Hematopoietic multipotent progenitor cell treated with erythropoietin and hydrocortisone succinate and interleukin-3 and kit ligand, for 15 days (in vitro differentiated cells): ENCODE results near the gene NUDT7.

Experiments used
- DNase-seq: peaks from one replicate; pipeline ENCODE4 v3.0.0-alpha.2; 2015; ENCODE audit warnings: low spot score

Gene NUDT7

DNA sequence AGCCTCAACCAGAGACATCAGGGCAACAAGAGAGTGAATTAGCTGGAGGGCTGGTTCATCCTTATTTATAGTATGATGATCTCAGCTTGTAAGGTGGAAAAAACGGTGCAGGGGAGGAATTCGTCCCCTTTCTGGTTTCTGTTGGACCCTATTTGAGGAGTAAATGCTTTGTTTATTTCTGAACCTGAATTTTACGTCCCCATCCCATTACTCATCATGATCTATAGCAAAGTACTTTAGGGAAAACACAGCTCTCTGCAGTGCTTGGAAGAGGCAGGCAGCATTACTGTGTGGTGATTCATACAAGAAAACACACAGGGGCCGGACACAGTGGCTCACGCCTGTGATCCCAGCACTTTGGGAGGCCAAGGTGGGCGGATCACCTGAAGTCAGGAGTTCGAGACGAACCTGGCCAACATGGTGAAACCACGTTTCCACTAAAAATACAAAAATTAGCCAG, 58.1 kb downstream of the NUDT7 start:
- no peak for DNase-seq

- DNase-seq = no peak
Measured at GRCh38 chr16:77781091-77781490, 58.8 kb downstream of the NUDT7 start.

DNA sequence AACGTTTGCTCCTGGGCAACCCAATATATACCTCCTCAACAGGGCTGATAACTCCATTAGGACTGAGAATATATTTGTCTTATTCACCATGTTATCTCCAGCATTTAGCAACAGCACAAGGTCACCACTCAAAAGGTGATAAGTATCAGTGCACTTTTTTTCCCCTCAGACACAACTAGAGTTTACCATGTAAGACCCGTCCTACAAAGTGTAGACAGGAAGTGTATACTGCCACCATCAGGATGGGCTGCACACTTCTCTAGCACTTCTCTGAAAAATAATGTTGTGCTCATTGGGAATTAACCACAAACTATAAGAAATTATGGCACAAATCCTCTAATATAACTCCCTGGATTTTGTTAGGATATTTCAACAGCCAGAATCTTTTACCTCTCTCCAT, 60.4 kb downstream of the NUDT7 start:
- DNase-seq = no peak

DNA sequence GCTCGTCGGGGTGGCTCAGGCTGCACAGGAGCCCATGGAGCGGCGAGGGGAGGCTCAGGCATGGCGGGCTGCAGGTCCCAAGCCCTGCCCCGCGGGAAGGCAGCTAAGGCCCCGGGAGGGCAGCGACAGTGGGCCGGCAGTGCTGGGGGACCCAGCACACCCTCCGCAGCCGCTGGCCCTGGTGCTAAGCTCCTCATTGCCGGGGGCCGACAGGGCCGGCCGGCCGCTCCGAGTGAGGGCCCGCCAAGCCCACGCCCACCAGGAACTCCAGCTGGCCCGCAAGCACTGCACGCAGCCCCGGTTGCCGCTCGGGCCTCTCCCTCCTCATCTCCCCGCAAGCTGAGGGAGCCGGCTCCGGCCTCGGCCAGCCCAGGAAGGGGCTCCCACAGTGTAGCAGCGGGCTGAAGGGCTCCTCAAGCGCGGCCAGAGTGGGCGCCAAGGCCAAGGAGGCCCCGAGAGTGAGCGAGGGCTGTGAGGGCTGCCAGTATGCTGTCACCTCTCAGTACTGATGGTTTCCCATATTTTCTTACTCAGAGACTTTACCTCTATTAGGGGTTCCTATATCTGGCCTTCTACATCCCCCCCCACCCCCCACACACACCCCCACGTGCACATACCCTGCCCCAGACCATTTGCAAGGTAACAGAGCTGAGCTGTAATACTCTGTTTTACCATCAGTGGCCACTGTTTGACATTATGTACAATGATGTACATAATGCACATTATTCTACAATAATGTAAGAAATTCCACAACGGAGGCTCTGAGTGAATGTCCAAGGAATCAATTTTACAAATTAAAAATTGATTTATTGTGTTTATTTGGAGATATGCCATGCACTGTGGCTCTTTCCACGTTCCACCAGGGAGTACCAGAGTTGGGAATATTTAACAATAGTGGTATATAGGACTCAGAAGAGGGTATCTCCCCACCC, 62.4 kb downstream of the NUDT7 start:
- no peak for DNase-seq

- no peak for DNase-seq
Measured at GRCh38 chr16:77785373-77785764, 63.1 kb downstream of the NUDT7 start.

DNA sequence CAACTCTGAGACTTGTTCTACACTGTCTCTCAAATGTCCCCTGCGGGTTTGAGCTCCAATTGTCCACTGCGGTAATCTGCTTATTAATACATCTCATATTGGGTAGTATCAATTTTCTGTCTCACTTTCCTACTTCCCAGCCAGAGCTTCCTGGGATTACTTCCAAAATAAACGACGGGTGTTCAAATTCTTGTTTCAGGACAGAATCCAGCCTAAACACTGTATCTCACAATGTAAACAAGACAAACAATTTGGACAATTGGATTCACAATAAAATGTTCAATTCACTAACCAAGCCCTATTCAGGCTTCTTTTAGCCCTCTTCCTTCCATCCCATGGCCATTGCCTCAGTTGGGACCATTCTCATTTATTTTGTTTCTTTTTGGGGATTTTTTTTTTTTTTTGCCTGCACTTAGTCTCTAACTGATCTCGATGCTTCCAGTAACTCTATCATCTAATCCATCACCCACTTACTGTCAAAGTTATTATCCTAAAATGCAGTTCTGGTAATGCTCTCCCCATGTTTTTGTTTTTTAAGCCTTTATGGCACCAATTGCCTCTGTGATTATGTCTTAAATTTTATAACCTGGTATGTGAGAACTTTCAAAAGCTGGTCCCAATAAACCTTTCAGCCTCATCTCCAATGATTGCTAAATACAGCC, 64.0 kb downstream of the NUDT7 start:
- DNase-seq = no peak

GRCh38 chr16:77787452-77787851, 65.1 kb downstream of the NUDT7 start:
- no peak for DNase-seq

DNA sequence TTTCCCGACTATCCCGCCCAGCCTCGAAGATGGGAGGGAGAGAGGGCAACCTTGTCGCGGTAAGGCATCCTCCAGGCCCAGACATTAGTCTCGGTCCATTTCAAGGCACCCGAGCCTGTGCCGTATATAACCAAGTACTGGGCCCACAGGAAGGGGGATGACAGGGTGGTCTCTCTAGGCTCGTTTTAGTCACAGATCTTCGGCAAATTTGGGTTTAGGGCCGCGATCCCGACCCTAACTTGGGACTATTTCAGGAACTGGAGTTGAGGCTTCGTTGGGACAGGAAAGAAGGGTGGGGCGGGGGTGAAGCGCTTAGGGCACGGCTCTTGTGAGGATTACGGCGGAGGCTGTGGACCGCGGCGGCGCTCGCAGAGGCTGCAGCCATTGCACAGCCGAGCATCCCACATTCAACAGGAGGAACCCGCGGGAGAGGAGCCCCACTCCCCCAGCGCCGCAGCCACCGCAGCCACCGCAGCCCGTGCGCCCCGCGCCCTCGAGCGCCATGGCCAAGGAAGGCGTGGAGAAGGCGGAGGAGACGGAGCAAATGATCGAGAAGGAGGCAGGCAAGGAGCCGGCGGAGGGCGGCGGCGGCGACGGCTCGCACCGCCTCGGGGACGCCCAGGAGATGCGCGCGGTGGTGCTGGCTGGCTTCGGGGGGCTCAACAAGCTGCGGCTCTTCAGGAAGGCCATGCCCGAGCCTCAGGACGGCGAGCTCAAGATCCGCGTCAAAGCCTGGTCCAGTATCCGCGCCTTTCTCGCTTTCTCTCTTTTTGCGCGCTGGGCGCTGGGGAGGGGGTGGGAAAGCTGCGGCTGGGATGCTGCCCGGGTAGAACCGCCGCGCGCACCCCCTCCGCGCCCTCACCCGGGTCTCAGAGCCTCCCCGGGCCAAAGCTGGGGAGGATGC, 66.1 kb downstream of the NUDT7 start, which contains the start of gene VAT1L:
Gene VAT1L (plus strand): TSS at position 384 of the 904 bp plus-strand sequence. CDS start 119 bp downstream, at position 503.
- no peak for DNase-seq

DNA sequence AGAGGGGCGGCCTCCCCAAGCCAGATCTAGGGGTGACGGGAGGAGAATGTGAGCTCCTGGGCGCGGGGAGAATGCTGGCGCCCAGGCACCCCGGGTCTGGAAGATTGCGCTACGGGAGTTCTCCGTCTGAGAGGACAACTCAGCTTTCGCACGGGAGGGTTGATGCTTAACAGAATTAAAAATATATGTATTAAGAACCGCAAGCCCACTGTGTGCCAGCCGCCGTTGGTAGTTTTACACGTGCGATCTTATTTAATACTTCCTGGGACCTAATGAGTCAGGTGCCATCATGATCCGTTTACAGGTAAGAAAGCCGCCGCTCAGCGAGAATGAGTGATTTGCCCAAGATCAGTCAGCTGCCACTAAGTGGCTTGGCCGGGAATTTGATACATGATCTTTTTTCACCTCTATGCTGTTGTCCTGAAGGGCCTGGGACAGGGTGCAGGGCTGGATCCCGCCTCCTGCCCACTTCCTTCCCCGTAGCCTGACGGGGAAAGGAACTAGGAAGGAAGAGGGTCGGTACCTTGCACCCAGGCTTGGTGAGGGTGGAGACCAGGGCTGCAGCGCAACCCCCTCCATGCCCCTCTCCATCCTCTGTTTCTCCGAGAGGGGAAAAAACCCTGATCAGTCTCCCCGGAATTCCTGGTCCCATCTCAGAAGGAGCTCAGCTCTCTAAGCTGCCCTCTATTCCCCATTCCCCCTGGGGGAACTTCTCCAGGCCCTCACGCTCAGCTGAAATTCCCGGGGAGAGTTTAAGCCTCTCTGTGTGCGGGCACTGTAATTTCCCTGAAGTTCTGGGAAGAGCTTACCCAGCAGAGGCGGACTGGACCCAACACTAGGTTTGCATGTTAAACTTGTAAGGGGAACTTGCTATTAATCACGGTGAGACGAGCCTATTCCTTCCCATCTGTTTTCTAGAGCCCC, 67.0 kb downstream of the NUDT7 start:
- DNase-seq = no peak

DNA sequence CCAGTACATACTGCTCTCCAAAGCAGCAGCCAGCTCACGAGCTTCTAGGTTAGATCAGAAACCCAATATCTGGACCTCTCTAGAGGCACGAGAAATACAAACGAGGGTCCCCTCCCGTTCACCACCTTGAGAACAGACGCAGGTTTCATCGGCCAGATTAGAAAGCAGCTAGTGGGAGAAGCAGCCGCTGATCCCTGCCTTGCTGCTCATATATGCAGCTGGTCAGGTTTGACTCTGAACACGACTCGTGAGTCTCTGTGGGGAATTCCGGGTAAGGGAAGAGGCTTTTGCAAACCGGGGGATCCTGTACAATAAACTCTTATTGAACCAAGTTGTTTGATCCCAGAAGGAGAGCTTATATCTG, 67.7 kb downstream of the NUDT7 start:
- no peak for DNase-seq

GRCh38 chr16:77790912-77791311, 68.6 kb downstream of the NUDT7 start:
- no peak for DNase-seq
